GM21723 (cell line): ENCODE results near the gene FABP3.

ENCODE experiments used
- ATAC-seq: cut with Tn5 transposase; IDR thresholded peaks from one replicate; pipeline ENCODE4 v1.9.1; 2021; ENCODE audit warnings: mild to moderate bottlenecking, moderate library complexity; ENCODE audit not compliant: unreplicated experiment

Gene FABP3

GRCh38 chr1:31324093-31324492 lies 48.8 kb downstream of the FABP3 start:
- ATAC-seq: no peak

- no peak for ATAC-seq
Measured at GRCh38 chr1:31318146-31318545, 54.7 kb downstream of the FABP3 start.

DNA sequence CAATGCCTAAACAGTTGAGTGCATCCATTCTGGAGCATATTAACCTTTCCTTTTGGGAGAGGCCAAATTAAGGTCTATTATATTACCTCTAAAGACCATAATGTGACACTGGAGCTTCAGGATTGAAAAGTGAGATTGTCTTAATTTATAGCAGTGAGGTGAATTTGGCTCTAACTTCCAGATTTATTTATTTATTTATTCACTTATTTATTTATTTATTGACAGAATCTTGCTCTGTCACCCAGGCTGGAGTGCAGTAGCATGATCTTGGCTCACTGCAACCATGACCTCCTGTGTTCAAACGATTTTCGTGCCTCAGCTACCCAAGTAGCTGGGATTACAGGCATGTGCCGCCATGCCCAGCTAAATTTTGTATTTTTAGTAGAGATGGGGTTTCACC lies 57.0 kb downstream of the FABP3 start:
- ATAC-seq: no peak
